ENCODE results near the gene TTLL5.

TTLL5 gene

DNA sequence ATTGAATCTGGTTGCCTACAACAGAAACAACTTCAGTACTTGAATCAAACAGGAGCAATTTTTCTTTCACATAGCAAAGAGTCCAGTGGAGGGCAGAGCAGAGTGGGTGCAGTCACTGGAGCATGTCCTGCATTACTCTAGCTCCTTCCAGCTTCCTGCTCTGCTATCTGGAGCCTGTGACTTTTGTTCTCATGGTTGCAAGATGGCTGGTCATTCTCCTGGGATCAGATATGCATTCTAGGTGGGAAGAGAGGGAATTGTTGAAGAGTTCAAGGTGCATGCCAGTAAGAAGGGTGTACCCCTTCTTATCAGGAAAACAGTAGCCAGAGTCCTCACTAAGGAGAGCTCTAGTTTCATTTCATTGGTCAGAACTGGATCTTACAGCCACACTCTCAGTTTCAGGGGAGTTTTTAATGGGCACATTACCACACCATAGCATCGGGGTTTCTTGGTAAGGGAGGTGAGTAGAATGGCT, 332.6 kb downstream of the TTLL5 start:
- no peaks in the 10 kb centered on the region for H3K9me3 ChIP-seq (ENCODE audit: control insufficient read depth, insufficient read depth, low read length)
- H3K9ac ChIP-seq (ENCODE audit: low read depth, low read length): no peak overlapping the region
- H3K27me3 ChIP-seq (ENCODE audit: control insufficient read depth, insufficient read depth, low read length): no peaks in the 10 kb centered on the region
- no peak overlapping the region for H3K4me3 ChIP-seq (ENCODE audit: low read depth, low read length)
- H3K4me1 ChIP-seq (ENCODE audit: control insufficient read depth, insufficient read depth, low read length): no peaks in the 10 kb centered on the region
- peaks cover 4% of the 10 kb centered on the region for H3K36me3 ChIP-seq (ENCODE audit: control insufficient read depth, insufficient read depth, low read length)

DNA sequence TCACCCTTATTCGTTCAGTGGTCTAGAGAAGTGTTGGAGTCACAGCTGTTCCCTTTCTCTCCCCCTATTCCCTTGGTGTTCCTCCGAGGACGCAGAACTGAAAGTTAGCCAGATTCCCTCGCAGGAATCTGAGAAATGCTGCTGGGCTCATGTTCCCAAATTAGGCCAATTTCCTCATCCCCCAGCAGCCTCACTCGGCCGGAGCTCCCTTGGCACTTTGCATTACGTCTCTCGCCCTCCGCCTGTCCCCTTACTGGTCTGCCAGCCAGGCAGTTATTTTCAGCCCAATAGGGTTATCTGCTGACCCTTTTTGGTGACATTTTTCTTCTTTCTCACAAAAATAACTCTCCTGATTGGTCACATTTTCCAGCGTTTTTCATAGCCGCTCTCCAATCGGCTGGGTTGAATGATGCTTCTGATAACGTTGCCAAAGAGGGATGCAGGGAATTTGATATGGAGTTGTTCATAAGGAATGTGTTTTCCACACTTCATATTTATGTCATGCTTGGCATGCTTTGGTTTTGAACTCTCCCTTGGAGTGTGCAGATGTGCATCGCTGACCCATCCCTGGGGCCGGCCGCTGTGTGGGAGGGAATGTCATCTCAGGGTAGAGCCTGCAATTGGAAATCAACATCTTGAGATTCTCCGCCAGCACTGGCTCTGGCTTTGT, 334.5 kb downstream of the TTLL5 start:
- H3K4me3 ChIP-seq (ENCODE audit: low read depth, low read length): no peak overlapping the region
- peaks cover 5% of the 10 kb centered on the region for H3K36me3 ChIP-seq (ENCODE audit: control insufficient read depth, insufficient read depth, low read length)
- no peak overlapping the region for H3K9ac ChIP-seq (ENCODE audit: low read depth, low read length)
- no peaks in the 10 kb centered on the region for H3K9me3 ChIP-seq (ENCODE audit: control insufficient read depth, insufficient read depth, low read length)
- no peaks in the 10 kb centered on the region for H3K27me3 ChIP-seq (ENCODE audit: control insufficient read depth, insufficient read depth, low read length)
- H3K4me1 ChIP-seq (ENCODE audit: control insufficient read depth, insufficient read depth, low read length): no peaks in the 10 kb centered on the region

DNA sequence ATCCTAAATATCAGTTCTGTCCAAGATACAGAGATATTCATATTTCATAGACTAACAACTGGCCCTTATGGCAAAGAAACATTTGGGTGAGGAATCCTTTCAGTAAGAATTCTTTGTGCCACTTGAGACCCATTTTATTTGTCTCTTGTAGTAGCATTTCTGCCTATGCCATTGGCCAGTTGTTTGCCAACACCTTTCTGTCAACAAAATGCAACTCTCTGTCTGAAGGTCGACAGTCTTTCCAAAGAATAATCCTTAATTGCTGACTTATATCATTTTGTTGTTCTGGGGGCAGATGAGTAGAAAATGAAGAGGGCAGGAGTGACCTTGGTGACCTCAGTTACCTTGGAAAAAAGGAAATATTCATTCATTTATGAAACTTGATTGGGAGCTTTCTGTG, 335.4 kb downstream of the TTLL5 start:
- Histone ChIP-seq H3K27me3 (ENCODE audit: control insufficient read depth, insufficient read depth, low read length) (no peaks in the 10 kb centered on the region), H3K9ac (ENCODE audit: low read depth, low read length) (no peak overlapping the region), H3K36me3 (ENCODE audit: control insufficient read depth, insufficient read depth, low read length) (peaks cover 5% of the 10 kb centered on the region), H3K4me1 (ENCODE audit: control insufficient read depth, insufficient read depth, low read length) (no peaks in the 10 kb centered on the region), H3K9me3 (ENCODE audit: control insufficient read depth, insufficient read depth, low read length) (no peaks in the 10 kb centered on the region), H3K4me3 (ENCODE audit: low read depth, low read length) (no peak overlapping the region)

DNA sequence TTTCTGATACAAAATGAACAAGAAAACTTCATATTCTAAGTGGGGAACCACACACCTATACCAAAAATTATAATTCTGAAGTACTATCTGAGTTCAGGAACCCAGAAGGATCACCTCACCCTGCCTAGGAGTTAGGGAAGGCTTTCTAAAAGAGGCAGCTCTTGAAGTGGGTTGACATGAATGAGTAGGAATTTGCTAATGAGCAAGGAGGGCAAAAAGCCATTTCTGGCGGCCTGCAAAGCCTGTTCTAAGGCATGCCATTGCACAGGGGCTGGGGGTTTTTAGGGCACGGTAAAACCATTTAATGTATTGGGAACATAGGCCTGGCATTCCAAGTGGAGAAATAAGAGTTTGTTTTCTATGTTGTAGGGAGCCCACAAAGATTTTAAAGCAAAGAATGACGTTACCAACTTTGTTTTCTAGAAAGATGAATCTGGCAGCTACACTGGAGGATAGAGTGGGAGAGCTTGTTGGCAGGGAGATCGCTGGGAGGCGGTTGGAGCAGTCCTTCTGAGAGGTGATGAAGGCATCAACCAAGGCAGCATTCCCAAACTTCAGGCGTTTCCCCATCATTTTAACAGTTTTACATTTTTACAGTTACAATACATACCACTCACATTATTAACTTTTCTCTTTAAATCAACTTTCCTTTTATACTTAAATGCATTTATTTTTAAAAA, 338.6 kb downstream of the TTLL5 start:
- no peaks in the 10 kb centered on the region for H3K9me3 ChIP-seq (ENCODE audit: control insufficient read depth, insufficient read depth, low read length)
- H3K27me3 ChIP-seq (ENCODE audit: control insufficient read depth, insufficient read depth, low read length): no peaks in the 10 kb centered on the region
- no peak overlapping the region for H3K9ac ChIP-seq (ENCODE audit: low read depth, low read length)
- H3K36me3 ChIP-seq (ENCODE audit: control insufficient read depth, insufficient read depth, low read length): peaks cover 5% of the 10 kb centered on the region
- H3K4me1 ChIP-seq (ENCODE audit: control insufficient read depth, insufficient read depth, low read length): no peaks in the 10 kb centered on the region
- H3K4me3 ChIP-seq (ENCODE audit: low read depth, low read length): no peak overlapping the region

DNA sequence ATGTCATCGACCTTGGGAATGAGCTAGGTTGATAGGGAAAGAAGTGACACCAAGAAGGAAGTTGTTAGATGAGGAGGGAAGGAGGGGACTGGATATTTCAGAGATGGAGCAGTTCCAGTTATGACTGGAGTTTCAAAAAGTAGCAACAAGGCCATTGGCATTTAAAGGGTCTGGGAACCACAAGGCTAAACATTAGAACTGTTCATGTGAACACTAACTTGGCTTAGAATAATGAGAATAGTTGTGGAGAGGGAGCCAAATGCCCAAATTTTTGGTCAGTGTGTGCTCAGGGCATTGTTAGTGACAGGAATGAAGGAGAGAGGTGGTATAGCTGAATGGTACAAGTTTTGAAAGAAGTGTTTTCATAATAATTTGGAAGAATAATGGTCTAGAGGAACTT, 341.3 kb downstream of the TTLL5 start:
- H3K9me3 ChIP-seq (ENCODE audit: control insufficient read depth, insufficient read depth, low read length): no peaks in the 10 kb centered on the region
- no peaks in the 10 kb centered on the region for H3K27me3 ChIP-seq (ENCODE audit: control insufficient read depth, insufficient read depth, low read length)
- H3K9ac ChIP-seq (ENCODE audit: low read depth, low read length): no peak overlapping the region
- no peaks in the 10 kb centered on the region for H3K4me1 ChIP-seq (ENCODE audit: control insufficient read depth, insufficient read depth, low read length)
- H3K36me3 ChIP-seq (ENCODE audit: control insufficient read depth, insufficient read depth, low read length): peaks cover 5% of the 10 kb centered on the region
- H3K4me3 ChIP-seq (ENCODE audit: low read depth, low read length): no peak overlapping the region

Measured in iPS-15b (cell line).